ENCODE data around the gene FCRL6. TPM values are rescaled to one million over a fixed set of nuclear protein-coding genes. Genes with fewer than 3 reads are reported as not detected.

The FCRL6 gene
- total and polyA plus RNA-seq, 4 experiments from 2014 or later, result 0.20 to 0.78 (median 0.48) TPM

DNA sequence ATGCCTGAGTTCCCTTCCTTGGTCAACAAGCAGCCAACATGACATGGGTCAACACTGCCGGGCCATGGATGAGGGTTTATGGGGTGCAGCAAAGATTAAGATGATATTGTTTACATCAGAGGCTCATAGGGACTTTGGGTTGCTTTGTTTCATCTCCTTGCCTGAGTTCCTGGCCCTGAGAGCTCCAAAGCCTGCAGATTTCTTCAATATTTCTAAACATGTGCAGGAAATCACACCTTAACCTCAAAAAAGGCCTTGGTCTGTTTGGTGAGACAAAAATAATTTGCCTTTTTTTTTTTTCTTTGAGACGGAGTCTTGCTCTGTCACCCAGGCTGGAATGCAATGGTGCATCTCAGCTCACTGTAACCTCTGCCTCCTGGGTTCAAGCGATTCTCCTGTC, 25.4 kb downstream of the FCRL6 start:
- Mint-ChIP-seq H3K36me3 (no peaks in the 10 kb centered on the region), H3K4me1 (peaks cover 35 to 56% (median 46%) of the 10 kb centered on the region in 4 donors), H3K9me3 (peaks cover 0 to 42% (median 19%) of the 10 kb centered on the region in 8 donors), H3K27me3 (no peaks in the 10 kb centered on the region), H3K27ac (peak overlapping the region in 5 of 7 donors; percentile 12 to 68 (median 54)), H3K4me3 (peak overlapping the region in 6 of 8 donors; percentile 54 to 74 (median 66))
- Histone ChIP-seq H3K36me3 (ENCODE audit: insufficient read depth, low read length) (no peaks in the 10 kb centered on the region), H3K27me3 (ENCODE audit: insufficient read depth, low read length) (no peaks in the 10 kb centered on the region), H3K4me1 (ENCODE audit: insufficient read depth, low read length) (peaks cover 42% of the 10 kb centered on the region), H3K27ac (ENCODE audit: low read depth, low read length) (no peak overlapping the region), H3K9me3 (ENCODE audit: control insufficient read depth in 1 of 2, low read length in 2 of 2) (no peaks in the 10 kb centered on the region), H3K4me3 (ENCODE audit: low read length in 2 of 2) (peak overlapping the region in 1 of 2 donors; percentile 13)
- POLR2A ChIA-PET (ENCODE audit: partially characterized antibody), result interaction anchor here (0.6 to 3.4 kb wide), 10 partner anchors 26 to 97 kb away, joined by 3 to 25 read pairs (median 4); partner anchors contain the start of gene TAGLN2
- CTCF ChIA-PET (ENCODE audit: partially characterized antibody), result interaction anchor here (1.3 to 1.7 kb wide), 3 partner anchors 24 to 28 kb away, joined by 3 to 7 read pairs (median 5); no protein-coding TSS in a partner anchor
- intact Hi-C loops (cut with micrococcal nuclease), result no loop called here
- peak in 4 of 5 donors; percentile 39 to 52 (median 46) for DNase-seq

DNA sequence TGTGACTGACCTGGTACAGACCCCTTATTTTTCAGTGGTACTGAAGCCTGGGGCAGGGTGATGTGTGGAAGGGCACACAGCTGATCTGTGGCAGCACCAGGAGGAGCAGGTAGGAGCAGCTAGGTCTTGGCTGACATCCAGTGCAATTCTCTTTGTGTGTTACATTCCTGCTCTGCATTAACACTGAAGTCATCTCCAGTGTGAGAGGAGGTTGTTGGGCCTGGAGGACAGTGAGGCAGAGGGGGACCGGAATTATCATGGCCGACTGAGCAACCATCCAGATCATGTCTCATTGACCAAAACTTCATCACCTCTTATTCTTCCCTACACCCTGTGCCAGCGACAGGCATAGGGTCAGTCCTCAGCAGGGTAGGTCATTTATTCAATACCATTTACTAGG, 26.0 kb downstream of the FCRL6 start:
- Mint-ChIP-seq H3K4me1 (peaks cover 35 to 56% (median 46%) of the 10 kb centered on the region in 4 donors), H3K9me3 (peaks cover 0 to 42% (median 19%) of the 10 kb centered on the region in 8 donors), H3K27ac (peak overlapping the region in 3 of 7 donors; percentile 31 to 35 (median 31)), H3K27me3 (no peaks in the 10 kb centered on the region), H3K4me3 (peak overlapping the region in 3 of 8 donors; percentile 34 to 74 (median 64)), H3K36me3 (no peaks in the 10 kb centered on the region)
- CTCF ChIA-PET (ENCODE audit: partially characterized antibody), result interaction anchor here (1.3 kb wide), 1 partner anchor 25 kb away, joined by 3 read pairs; no protein-coding TSS in a partner anchor
- DNase-seq, result no peak
- POLR2A ChIA-PET (ENCODE audit: partially characterized antibody), result interaction anchor here (0.7 to 3.4 kb wide), 4 partner anchors 26 to 96 kb away, joined by 3 to 25 read pairs (median 14); partner anchors contain the start of gene TAGLN2
- Histone ChIP-seq H3K36me3 (ENCODE audit: insufficient read depth, low read length) (no peaks in the 10 kb centered on the region), H3K4me3 (ENCODE audit: low read length in 2 of 2) (no peak overlapping the region), H3K9me3 (ENCODE audit: control insufficient read depth in 1 of 2, low read length in 2 of 2) (no peaks in the 10 kb centered on the region), H3K4me1 (ENCODE audit: insufficient read depth, low read length) (peaks cover 42% of the 10 kb centered on the region), H3K27me3 (ENCODE audit: insufficient read depth, low read length) (no peaks in the 10 kb centered on the region), H3K27ac (ENCODE audit: low read depth, low read length) (no peak overlapping the region)
- intact Hi-C loops (cut with micrococcal nuclease), result no loop called here

DNA sequence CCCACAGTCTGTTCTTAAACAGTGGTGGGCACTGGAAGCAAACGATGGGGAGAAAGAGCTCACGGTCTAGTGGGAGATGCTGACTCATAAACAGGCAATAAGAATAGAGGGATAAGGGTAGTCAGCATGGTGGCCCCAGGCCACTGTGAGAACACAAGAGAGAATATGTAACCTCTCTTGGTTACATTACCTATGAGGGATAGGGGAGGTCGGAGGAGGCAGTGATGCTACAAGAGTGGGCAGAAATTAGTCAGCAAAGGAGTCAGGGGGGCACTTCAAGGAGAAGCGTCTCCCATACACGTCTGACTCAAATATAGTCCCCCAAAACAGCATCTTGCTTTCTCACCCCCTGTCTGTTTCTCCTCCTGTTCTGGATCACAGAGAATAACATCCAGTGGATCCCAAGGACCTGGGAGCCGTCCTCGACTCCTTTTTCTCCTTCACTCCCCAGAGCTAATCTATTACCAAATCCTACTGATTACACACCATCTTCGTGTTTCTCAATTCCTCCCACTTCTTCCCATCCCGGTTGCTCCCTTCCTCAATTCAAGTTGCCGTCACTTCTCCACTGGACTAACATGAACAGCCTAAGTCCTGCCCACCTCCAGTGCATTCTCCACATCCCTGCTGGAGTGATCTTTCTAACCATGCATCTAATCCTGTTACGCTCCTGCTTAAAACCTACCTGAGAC, 26.6 kb downstream of the FCRL6 start:
- H3K36me3 ChIP-seq (ENCODE audit: insufficient read depth, low read length), result no peaks in the 10 kb centered on the region
- H3K27me3 Mint-ChIP-seq, result no peaks in the 10 kb centered on the region
- no peak for DNase-seq
- H3K4me3 Mint-ChIP-seq, result peak overlapping the region in 3 of 8 donors; percentile 25 to 39 (median 26)
- H3K36me3 Mint-ChIP-seq, result no peaks in the 10 kb centered on the region
- ChIA-PET CTCF (ENCODE audit: partially characterized antibody) (interaction anchor here (1.3 kb wide), 1 partner anchor 26 kb away, joined by 3 read pairs; no protein-coding TSS in a partner anchor), POLR2A (ENCODE audit: partially characterized antibody) (interaction anchor here (3.4 kb wide), 1 partner anchor 25 kb away, joined by 22 read pairs; no protein-coding TSS in a partner anchor)
- peaks cover 0 to 42% (median 19%) of the 10 kb centered on the region in 8 donors for H3K9me3 Mint-ChIP-seq
- H3K27me3 ChIP-seq (ENCODE audit: insufficient read depth, low read length), result no peaks in the 10 kb centered on the region
- no peak overlapping the region for H3K4me3 ChIP-seq (ENCODE audit: low read length in 2 of 2)
- H3K27ac Mint-ChIP-seq, result no peak overlapping the region
- intact Hi-C loops (cut with micrococcal nuclease), result no loop called here
- H3K4me1 ChIP-seq (ENCODE audit: insufficient read depth, low read length), result peaks cover 42% of the 10 kb centered on the region
- H3K9me3 ChIP-seq (ENCODE audit: control insufficient read depth in 1 of 2, low read length in 2 of 2), result no peaks in the 10 kb centered on the region
- H3K4me1 Mint-ChIP-seq, result peaks cover 35 to 56% (median 46%) of the 10 kb centered on the region in 4 donors
- no peak overlapping the region for H3K27ac ChIP-seq (ENCODE audit: low read depth, low read length)

DNA sequence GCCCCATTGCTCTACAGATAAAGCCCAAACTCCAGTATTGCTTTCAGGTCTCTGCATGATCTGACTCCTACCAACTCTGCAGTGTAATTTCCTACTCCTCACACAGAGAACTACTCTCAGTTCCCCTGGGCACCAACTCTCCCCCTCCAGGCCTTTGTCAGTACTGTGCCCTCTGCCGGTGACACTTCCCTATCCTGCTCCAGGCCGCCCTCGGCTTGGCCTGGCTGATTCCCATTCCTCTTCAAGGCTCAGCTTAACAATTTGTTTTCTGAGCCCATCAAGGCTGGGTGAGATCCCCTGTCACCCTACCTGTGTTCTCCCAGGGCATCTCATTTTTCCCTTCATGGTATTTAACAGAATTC, 27.1 kb downstream of the FCRL6 start:
- Histone ChIP-seq H3K4me3 (ENCODE audit: low read length in 2 of 2) (no peak overlapping the region), H3K4me1 (ENCODE audit: insufficient read depth, low read length) (peaks cover 42% of the 10 kb centered on the region), H3K27me3 (ENCODE audit: insufficient read depth, low read length) (no peaks in the 10 kb centered on the region), H3K9me3 (ENCODE audit: control insufficient read depth in 1 of 2, low read length in 2 of 2) (no peaks in the 10 kb centered on the region), H3K27ac (ENCODE audit: low read depth, low read length) (no peak overlapping the region), H3K36me3 (ENCODE audit: insufficient read depth, low read length) (no peaks in the 10 kb centered on the region)
- peak overlapping the region in 4 of 8 donors; percentile 26 to 64 (median 39) for H3K4me3 Mint-ChIP-seq
- H3K27ac Mint-ChIP-seq, result peak overlapping the region in 2 of 7 donors; percentile 36 to 44
- DNase-seq, result no peak
- CTCF ChIA-PET (ENCODE audit: partially characterized antibody), result interaction anchor here (0.9 kb wide), 1 partner anchor 30 kb away, joined by 3 read pairs; no protein-coding TSS in a partner anchor
- POLR2A ChIA-PET (ENCODE audit: partially characterized antibody), result no interaction called here
- H3K9me3 Mint-ChIP-seq, result peaks cover 0 to 42% (median 19%) of the 10 kb centered on the region in 8 donors
- intact Hi-C loops (cut with micrococcal nuclease), result no loop called here
- peaks cover 34 to 53% (median 45%) of the 10 kb centered on the region in 4 donors for H3K4me1 Mint-ChIP-seq
- H3K27me3 Mint-ChIP-seq, result no peaks in the 10 kb centered on the region
- no peaks in the 10 kb centered on the region for H3K36me3 Mint-ChIP-seq

DNA sequence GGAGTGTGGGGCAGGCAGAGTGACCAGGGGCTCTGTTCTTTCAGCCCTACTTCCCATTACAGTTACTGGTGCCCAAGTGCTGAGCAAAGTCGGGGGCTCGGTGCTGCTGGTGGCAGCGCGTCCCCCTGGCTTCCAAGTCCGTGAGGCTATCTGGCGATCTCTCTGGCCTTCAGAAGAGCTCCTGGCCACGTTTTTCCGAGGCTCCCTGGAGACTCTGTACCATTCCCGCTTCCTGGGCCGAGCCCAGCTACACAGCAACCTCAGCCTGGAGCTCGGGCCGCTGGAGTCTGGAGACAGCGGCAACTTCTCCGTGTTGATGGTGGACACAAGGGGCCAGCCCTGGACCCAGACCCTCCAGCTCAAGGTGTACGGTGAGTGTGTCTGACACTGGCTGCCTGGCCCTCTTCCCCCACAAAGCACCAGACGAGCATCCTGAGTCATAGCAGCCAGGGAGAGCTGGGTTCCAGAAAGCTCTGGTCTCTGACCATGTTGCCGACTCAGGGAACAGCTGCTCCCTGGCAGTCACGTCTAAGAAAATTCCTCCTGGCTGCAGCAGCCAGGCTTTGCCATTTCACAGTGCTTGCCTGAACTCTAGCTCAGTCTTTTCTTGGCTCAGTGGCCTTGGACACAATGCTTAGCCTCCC, 27.8 kb downstream of the FCRL6 start:
- Histone ChIP-seq H3K4me1 (ENCODE audit: insufficient read depth, low read length) (peaks cover 39% of the 10 kb centered on the region), H3K4me3 (ENCODE audit: low read length in 2 of 2) (no peak overlapping the region), H3K9me3 (ENCODE audit: control insufficient read depth in 1 of 2, low read length in 2 of 2) (no peaks in the 10 kb centered on the region), H3K36me3 (ENCODE audit: insufficient read depth, low read length) (no peaks in the 10 kb centered on the region), H3K27ac (ENCODE audit: low read depth, low read length) (no peak overlapping the region), H3K27me3 (ENCODE audit: insufficient read depth, low read length) (no peaks in the 10 kb centered on the region)
- Mint-ChIP-seq H3K27me3 (no peaks in the 10 kb centered on the region), H3K36me3 (no peaks in the 10 kb centered on the region), H3K27ac (peak overlapping the region in 1 of 7 donors; percentile 43), H3K4me3 (peak overlapping the region in 1 of 8 donors; percentile 3), H3K4me1 (peaks cover 34 to 46% (median 40%) of the 10 kb centered on the region in 4 donors), H3K9me3 (peaks cover 0 to 42% (median 19%) of the 10 kb centered on the region in 8 donors)
- no peak for DNase-seq
- POLR2A ChIA-PET (ENCODE audit: partially characterized antibody), result no interaction called here
- CTCF ChIA-PET (ENCODE audit: partially characterized antibody), result interaction anchor here (0.6 to 0.9 kb wide), 3 partner anchors 31 to 176 kb away, joined by 3 read pairs; no protein-coding TSS in a partner anchor
- intact Hi-C loops (cut with micrococcal nuclease), result no loop called here

DNA sequence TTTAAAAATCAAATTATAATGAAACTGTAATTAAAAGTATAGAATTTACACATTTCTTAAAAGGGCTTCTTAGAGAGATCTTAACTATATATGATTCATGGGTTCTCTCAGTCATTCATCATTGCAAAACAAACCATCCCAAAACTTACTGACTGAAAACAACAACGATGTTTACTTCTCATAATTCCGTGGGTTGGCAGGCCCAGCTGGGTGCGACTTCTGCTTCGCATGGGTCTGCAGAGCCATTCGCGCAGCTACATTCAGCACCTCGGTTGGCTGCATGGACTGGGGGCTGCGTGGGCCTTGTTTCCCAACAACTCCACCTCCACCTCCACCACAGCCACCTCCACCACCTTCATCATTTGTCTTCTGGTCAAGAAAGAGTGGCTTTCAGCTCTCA, 28.6 kb downstream of the FCRL6 start:
- CTCF ChIA-PET (ENCODE audit: partially characterized antibody), result no interaction called here
- Histone ChIP-seq H3K4me1 (ENCODE audit: insufficient read depth, low read length) (peaks cover 31% of the 10 kb centered on the region), H3K27ac (ENCODE audit: low read depth, low read length) (no peak overlapping the region), H3K9me3 (ENCODE audit: control insufficient read depth in 1 of 2, low read length in 2 of 2) (no peaks in the 10 kb centered on the region), H3K36me3 (ENCODE audit: insufficient read depth, low read length) (no peaks in the 10 kb centered on the region), H3K4me3 (ENCODE audit: low read length in 2 of 2) (no peak overlapping the region), H3K27me3 (ENCODE audit: insufficient read depth, low read length) (no peaks in the 10 kb centered on the region)
- POLR2A ChIA-PET (ENCODE audit: partially characterized antibody), result no interaction called here
- H3K27ac Mint-ChIP-seq, result peak overlapping the region in 1 of 7 donors; percentile 43
- peaks cover 28 to 39% (median 33%) of the 10 kb centered on the region in 4 donors for H3K4me1 Mint-ChIP-seq
- H3K9me3 Mint-ChIP-seq, result peaks cover 0 to 42% (median 19%) of the 10 kb centered on the region in 8 donors
- intact Hi-C loops (cut with micrococcal nuclease), result no loop called here
- no peak overlapping the region for H3K4me3 Mint-ChIP-seq
- H3K36me3 Mint-ChIP-seq, result no peaks in the 10 kb centered on the region
- no peak for DNase-seq
- H3K27me3 Mint-ChIP-seq, result no peaks in the 10 kb centered on the region

All from CD4-positive, alpha-beta memory T cell (primary cell).